ENCODE measurements around the gene LRRC56. TPM values are rescaled to one million over a fixed set of nuclear protein-coding genes. Genes with fewer than 3 reads are reported as not detected.
A peak's percentile ranks its signal among the peaks of the same experiment; 100 is the strongest.

The LRRC56 gene
- total and polyA plus RNA-seq, 2 of the 13 experiments (the other 11 are each of a cell fraction or from before 2014, with no cell fraction given) = 0.11 to 0.29 TPM

DNA sequence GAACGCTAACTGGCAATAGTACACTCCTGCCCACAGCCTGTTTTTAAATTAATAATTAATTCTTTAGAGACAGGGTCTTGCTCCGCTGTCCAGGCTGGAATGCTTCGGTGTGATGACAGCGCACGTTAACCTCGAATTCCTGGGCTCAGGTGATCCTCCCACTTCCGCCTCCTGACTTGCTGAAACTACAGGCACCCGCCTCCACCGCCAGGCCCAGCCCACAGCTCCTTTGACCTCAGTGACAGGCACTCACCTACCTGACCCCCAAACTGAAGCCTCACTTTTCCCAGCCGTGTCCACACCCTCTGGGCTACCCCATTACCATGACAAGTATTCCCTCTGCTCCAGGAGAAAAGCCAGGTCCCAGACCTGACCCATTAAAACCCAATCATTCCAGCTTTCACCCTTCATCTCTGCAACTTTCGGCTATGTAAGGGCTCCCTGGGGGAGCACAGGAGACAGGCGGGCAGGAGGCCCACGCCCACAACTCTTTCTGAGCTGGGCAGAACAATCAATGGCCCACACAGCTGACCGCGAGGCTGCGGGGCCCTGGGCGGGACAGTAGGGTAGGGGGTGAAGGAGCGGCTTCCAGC lies 22.5 kb downstream of the LRRC56 start (continued):
- TF ChIP-seq, protein P1, sequence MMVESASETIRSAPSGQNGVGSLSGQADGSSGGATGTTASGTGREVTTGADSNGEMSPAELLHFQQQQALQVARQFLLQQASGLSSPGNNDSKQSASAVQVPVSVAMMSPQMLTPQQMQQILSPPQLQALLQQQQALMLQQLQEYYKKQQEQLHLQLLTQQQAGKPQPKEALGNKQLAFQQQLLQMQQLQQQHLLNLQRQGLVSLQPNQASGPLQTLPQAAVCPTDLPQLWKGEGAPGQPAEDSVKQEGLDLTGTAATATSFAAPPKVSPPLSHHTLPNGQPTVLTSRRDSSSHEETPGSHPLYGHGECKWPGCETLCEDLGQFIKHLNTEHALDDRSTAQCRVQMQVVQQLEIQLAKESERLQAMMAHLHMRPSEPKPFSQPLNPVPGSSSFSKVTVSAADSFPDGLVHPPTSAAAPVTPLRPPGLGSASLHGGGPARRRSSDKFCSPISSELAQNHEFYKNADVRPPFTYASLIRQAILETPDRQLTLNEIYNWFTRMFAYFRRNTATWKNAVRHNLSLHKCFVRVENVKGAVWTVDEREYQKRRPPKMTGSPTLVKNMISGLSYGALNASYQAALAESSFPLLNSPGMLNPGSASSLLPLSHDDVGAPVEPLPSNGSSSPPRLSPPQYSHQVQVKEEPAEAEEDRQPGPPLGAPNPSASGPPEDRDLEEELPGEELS (CRISPR knock-in tag; IDR thresholded peaks at IDR 0.05) = peak; percentile 23; the same call in 1 of the 2 replicates
- no peak for TF ChIP-seq CHD2 (IDR thresholded peaks at IDR 0.05; ENCODE audit: low read depth, low read length)
- 0 out of 2 replicates have a peak, but pooled peaks have one; percentile 41 for TF ChIP-seq HBP1 (CRISPR knock-in tag; IDR thresholded peaks at IDR 0.05; ENCODE audit: low read depth)
- TF ChIP-seq ZNF263 (CRISPR knock-in tag; IDR thresholded peaks at IDR 0.05) = no peak
- TF ChIP-seq, protein P2, sequence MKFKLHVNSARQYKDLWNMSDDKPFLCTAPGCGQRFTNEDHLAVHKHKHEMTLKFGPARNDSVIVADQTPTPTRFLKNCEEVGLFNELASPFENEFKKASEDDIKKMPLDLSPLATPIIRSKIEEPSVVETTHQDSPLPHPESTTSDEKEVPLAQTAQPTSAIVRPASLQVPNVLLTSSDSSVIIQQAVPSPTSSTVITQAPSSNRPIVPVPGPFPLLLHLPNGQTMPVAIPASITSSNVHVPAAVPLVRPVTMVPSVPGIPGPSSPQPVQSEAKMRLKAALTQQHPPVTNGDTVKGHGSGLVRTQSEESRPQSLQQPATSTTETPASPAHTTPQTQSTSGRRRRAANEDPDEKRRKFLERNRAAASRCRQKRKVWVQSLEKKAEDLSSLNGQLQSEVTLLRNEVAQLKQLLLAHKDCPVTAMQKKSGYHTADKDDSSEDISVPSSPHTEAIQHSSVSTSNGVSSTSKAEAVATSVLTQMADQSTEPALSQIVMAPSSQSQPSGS (CRISPR knock-in tag; IDR thresholded peaks at IDR 0.05) = no peak
- TF ChIP-seq, protein P3, sequence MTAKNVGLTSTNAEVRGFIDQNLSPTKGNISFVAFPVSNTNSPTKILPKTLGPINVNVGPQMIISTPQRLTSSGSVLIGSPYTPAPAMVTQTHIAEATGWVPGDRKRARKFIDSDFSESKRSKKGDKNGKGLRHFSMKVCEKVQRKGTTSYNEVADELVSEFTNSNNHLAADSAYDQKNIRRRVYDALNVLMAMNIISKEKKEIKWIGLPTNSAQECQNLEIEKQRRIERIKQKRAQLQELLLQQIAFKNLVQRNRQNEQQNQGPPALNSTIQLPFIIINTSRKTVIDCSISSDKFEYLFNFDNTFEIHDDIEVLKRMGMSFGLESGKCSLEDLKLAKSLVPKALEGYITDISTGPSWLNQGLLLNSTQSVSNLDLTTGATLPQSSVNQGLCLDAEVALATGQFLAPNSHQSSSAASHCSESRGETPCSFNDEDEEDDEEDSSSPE (CRISPR knock-in tag; IDR thresholded peaks at IDR 0.05) = no peak
- no peak for TF ChIP-seq MTA3 (CRISPR knock-in tag; IDR thresholded peaks at IDR 0.05)
- no peak for TF ChIP-seq SNRNP70 (IDR thresholded peaks at IDR 0.05; ENCODE audit: low read depth, low read length)
- TF ChIP-seq NR2F6 (IDR thresholded peaks at IDR 0.05) = no peak
- peak; percentile 61; the same call in 1 of the 2 replicates for TF ChIP-seq NR2F6 (CRISPR knock-in tag; IDR thresholded peaks at IDR 0.05)
- TF ChIP-seq ZBTB8A (CRISPR knock-in tag; IDR thresholded peaks at IDR 0.05; ENCODE audit: borderline replicate concordance, low read depth) = no peak
- peak; percentile 50; the same call in 1 of the 2 replicates for TF ChIP-seq DMAP1 (CRISPR knock-in tag; IDR thresholded peaks at IDR 0.05)
- peak; percentile 4; the same call in 1 of the 2 replicates for TF ChIP-seq ZNF879 (CRISPR knock-in tag; IDR thresholded peaks at IDR 0.05)
- TF ChIP-seq, protein P4, sequence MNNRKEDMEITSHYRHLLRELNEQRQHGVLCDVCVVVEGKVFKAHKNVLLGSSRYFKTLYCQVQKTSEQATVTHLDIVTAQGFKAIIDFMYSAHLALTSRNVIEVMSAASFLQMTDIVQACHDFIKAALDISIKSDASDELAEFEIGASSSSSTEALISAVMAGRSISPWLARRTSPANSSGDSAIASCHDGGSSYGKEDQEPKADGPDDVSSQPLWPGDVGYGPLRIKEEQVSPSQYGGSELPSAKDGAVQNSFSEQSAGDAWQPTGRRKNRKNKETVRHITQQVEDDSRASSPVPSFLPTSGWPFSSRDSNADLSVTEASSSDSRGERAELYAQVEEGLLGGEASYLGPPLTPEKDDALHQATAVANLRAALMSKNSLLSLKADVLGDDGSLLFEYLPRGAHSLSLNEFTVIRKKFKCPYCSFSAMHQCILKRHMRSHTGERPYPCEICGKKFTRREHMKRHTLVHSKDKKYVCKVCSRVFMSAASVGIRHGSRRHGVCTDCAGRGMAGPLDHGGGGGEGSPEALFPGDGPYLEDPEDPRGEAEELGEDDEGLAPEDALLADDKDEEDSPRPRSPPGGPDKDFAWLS (CRISPR knock-in tag; IDR thresholded peaks at IDR 0.05; ENCODE audit: borderline replicate concordance) = no peak
- TF ChIP-seq SSRP1 (CRISPR knock-in tag; IDR thresholded peaks at IDR 0.05) = no peak
- TF ChIP-seq AHR (CRISPR knock-in tag; IDR thresholded peaks at IDR 0.05) = no peak; the same call in 1 of the 2 replicates
- no peak for TF ChIP-seq HDAC6 (IDR thresholded peaks at IDR 0.05; ENCODE audit: low read depth, low read length)
- no peak for TF ChIP-seq GLI4 (CRISPR knock-in tag; IDR thresholded peaks at IDR 0.05; ENCODE audit: borderline replicate concordance)
- no peak for TF ChIP-seq TEF (CRISPR knock-in tag; IDR thresholded peaks at IDR 0.05)
- TF ChIP-seq RCOR2 (CRISPR knock-in tag; IDR thresholded peaks at IDR 0.05) = 0 out of 2 replicates have a peak, but pooled peaks have one; percentile 32
- TF ChIP-seq ZSCAN25 (CRISPR knock-in tag; IDR thresholded peaks at IDR 0.05) = no peak
- no peak for TF ChIP-seq NR1H2 (CRISPR knock-in tag; IDR thresholded peaks at IDR 0.05; ENCODE audit: borderline replicate concordance, low read depth)
- TF ChIP-seq ISL2 (CRISPR knock-in tag; IDR thresholded peaks at IDR 0.05) = peak; percentile 42; the same call in 1 of the 2 replicates
